Liver (tissue), 9 donors: ENCODE results near the gene SLC25A48. TPM values are rescaled to one million over a fixed set of nuclear protein-coding genes. Genes with fewer than 3 reads are reported as not detected.

ENCODE experiments used
- DNase-seq: peaks from one replicate; pipeline ENCODE4 v3.0.0-alpha.2; 2017; ENCODE audit warnings: low spot score
- H3K27ac ChIP-seq, 2 donors: one replicate each; pipeline ENCODE4 v1.7.0; 2013; ENCODE audit warnings: inconsistent platforms in 2 of 2, low read length in 2 of 2, control low read depth in 1 of 2, low read depth in 1 of 2, mild to moderate bottlenecking in 1 of 2
- H3K27me3 ChIP-seq, 4 donors: one replicate each; pipeline versions ENCODE4 v1.6.1 to v1.7.0; 2013; ENCODE audit warnings: low read length in 3 of 4, inconsistent platforms in 1 of 4, mild to moderate bottlenecking in 1 of 4, moderate library complexity in 1 of 4; ENCODE audit not compliant: control insufficient read depth in 4 of 4, insufficient read depth in 4 of 4
- H3K36me3 ChIP-seq, 4 donors: one replicate each; pipeline versions ENCODE4 v1.6.1 to v1.7.0; 2013; ENCODE audit warnings: low read length in 3 of 4, mild to moderate bottlenecking in 3 of 4, low read depth in 1 of 4, moderate library complexity in 1 of 4; ENCODE audit not compliant: control insufficient read depth in 4 of 4, insufficient read depth in 3 of 4
- H3K4me1 ChIP-seq, 4 donors: one replicate each; pipeline versions ENCODE4 v1.6.1 to v1.7.0; 2013; ENCODE audit warnings: low read length in 3 of 4, mild to moderate bottlenecking in 3 of 4, moderate library complexity in 1 of 4; ENCODE audit not compliant: control insufficient read depth in 4 of 4, insufficient read depth in 4 of 4
- H3K4me3 ChIP-seq, 3 donors: one replicate each; pipeline versions ENCODE4 v1.6.1 to v1.7.0; 2013; ENCODE audit warnings: low read length in 3 of 3, control low read depth in 1 of 3, low read depth in 1 of 3, mild to moderate bottlenecking in 1 of 3
- H3K9ac ChIP-seq, 2 donors: one replicate each; pipeline ENCODE4 v1.7.0; 2013; ENCODE audit warnings: low read length in 2 of 2, mild to moderate bottlenecking in 2 of 2, moderate library complexity in 2 of 2, control low read depth in 1 of 2, low read depth in 1 of 2
- H3K9me3 ChIP-seq, 4 donors: one replicate each; pipeline versions ENCODE4 v1.6.1 to v1.7.0; 2013; ENCODE audit warnings: low read length in 3 of 4; ENCODE audit not compliant: control insufficient read depth in 4 of 4
- ATF3 ChIP-seq: IDR thresholded peaks from 2 replicates; pipeline ENCODE4 v1.6.1; 2016; ENCODE audit warnings: antibody characterized with exemption
- CTCF ChIP-seq: fragments of 150-350 bp; IDR thresholded peaks from 2 replicates; pipeline ENCODE4 v1.5.1; 2017; ENCODE audit warnings: improper control_type of control experiment, low read depth, low read length; ENCODE audit not compliant: missing input control
- EGR1 ChIP-seq, 2 donors: IDR thresholded peaks; 2 replicates each; pipeline ENCODE4 v1.6.1; 2016 to 2018; ENCODE audit warnings: antibody characterized with exemption in 2 of 2, low read depth in 2 of 2
- FOXA1 ChIP-seq: IDR thresholded peaks from 2 replicates; pipeline ENCODE4 v1.6.1; 2016; ENCODE audit warnings: antibody characterized with exemption
- FOXA2 ChIP-seq: IDR thresholded peaks from 2 replicates; pipeline ENCODE4 v1.6.1; 2016; ENCODE audit warnings: antibody characterized with exemption
- GABPA ChIP-seq, 2 donors: IDR thresholded peaks in 1 of 2; conservative IDR thresholded peaks in 1 of 2; 2 replicates each; pipeline ENCODE4 v1.6.1; 2016; ENCODE audit warnings: antibody characterized with exemption in 2 of 2, mild to moderate bottlenecking in 1 of 2, moderate library complexity in 1 of 2
- HNF4A ChIP-seq, 2 donors: conservative IDR thresholded peaks; 2 replicates each; pipeline ENCODE4 v1.6.1; 2016; ENCODE audit warnings: antibody characterized with exemption in 2 of 2, mild to moderate bottlenecking in 2 of 2
- HNF4G ChIP-seq: IDR thresholded peaks from 2 replicates; pipeline ENCODE4 v1.6.1; 2016; ENCODE audit warnings: antibody characterized with exemption
- JUND ChIP-seq, 2 donors: IDR thresholded peaks; 2 replicates each; pipeline ENCODE4 v1.6.1; 2016; ENCODE audit warnings: antibody characterized with exemption in 2 of 2
- MAX ChIP-seq: IDR thresholded peaks from 2 replicates; pipeline ENCODE4 v1.6.1; 2016; ENCODE audit warnings: antibody characterized with exemption
- NR2F2 ChIP-seq: IDR thresholded peaks from 2 replicates; pipeline ENCODE4 v1.6.1; 2016; ENCODE audit warnings: antibody characterized with exemption
- RAD21 ChIP-seq, 2 donors: IDR thresholded peaks; 2 replicates each; pipeline ENCODE4 v1.6.1; 2016; ENCODE audit warnings: antibody characterized with exemption in 2 of 2, mild to moderate bottlenecking in 2 of 2
- REST ChIP-seq: IDR thresholded peaks from 2 replicates; pipeline ENCODE4 v1.6.1; 2016; ENCODE audit warnings: antibody characterized with exemption, mild to moderate bottlenecking
- RXRA ChIP-seq, 2 donors: IDR thresholded peaks; 2 replicates each; pipeline ENCODE4 v1.6.1; 2017 to 2018; ENCODE audit warnings: antibody characterized with exemption in 2 of 2, mild to moderate bottlenecking in 1 of 2
- SP1 ChIP-seq: IDR thresholded peaks from 2 replicates; pipeline ENCODE4 v1.6.1; 2018; ENCODE audit warnings: antibody characterized with exemption, mild to moderate bottlenecking
- TAF1 ChIP-seq: conservative IDR thresholded peaks from 2 replicates; pipeline ENCODE4 v1.6.1; 2016; ENCODE audit warnings: antibody characterized with exemption, mild to moderate bottlenecking
- YY1 ChIP-seq: IDR thresholded peaks from 2 replicates; pipeline ENCODE4 v1.6.1; 2016; ENCODE audit warnings: antibody characterized with exemption, mild to moderate bottlenecking
- ZBTB33 ChIP-seq: IDR thresholded peaks from 2 replicates; pipeline ENCODE4 v1.6.1; 2016; ENCODE audit warnings: antibody characterized with exemption
- WGBS: extraction: QIAGEN DNeasy Blood & Tissue Kit; methylation state at CpG from one replicate; pipeline ENCODE4 v1.1.7; 2013; 5-methylcytosine and 5-hydroxymethylcytosine counted together
- polyA plus RNA-seq, 2 donors: library from polyadenylated mRNA; stranded (reverse) in 1 of 2; unstranded in 1 of 2; fragments of 200-250 nt in 1 of 2; fragments of >200 nt in 1 of 2; fragmentation: Nextera tagmentation in 1 of 2; extraction: Ambion mirVana in 1 of 2; gene quantifications; one replicate each; pipeline versions ENCODE4 v1.2.1 to v1.2.3, GENCODE V29; 2013 to 2015
- total RNA-seq, 2 donors: library from RNA; depleted of rRNA; stranded (reverse); fragments of >200 nt; gene quantifications; one replicate each; pipeline ENCODE4 v1.2.3, GENCODE V29; 2014
- donor health status: healthy.
- donor health status: healthy.
- donor health status: healthy.
- donor health status: healthy.
- donor health status: healthy.

Gene SLC25A48
- total and polyA plus RNA-seq, 4 donors: 0.24 to 1.1 (median 0.72) TPM

GRCh38 chr5:135850231-135850630 lies 15.8 kb downstream of the SLC25A48 start:
- no peak overlapping the region for H3K4me3 ChIP-seq
- no peaks in the 10 kb centered on the region for H3K27me3 ChIP-seq
- TF ChIP-seq NR2F2 (no peak), ATF3 (no peak), HNF4G (no peak), FOXA1 (no peak), CTCF (no peak), FOXA2 (no peak), YY1 (no peak), EGR1 (IDR thresholded peaks at IDR 0.05; ENCODE audit: low read depth in 2 of 2) (no peak), TAF1 (no peak), ZBTB33 (no peak), MAX (no peak), GABPA (IDR thresholded peaks at IDR 0.05 in 1 of 2, conservative IDR thresholded peaks at IDR 0.05 in 1 of 2) (no peak), JUND (IDR thresholded peaks at IDR 0.05) (no peak), SP1 (no peak), HNF4A (conservative IDR thresholded peaks at IDR 0.05) (no peak), RXRA (IDR thresholded peaks at IDR 0.05) (no peak), REST (no peak), RAD21 (IDR thresholded peaks at IDR 0.05) (no peak)
- no peaks in the 10 kb centered on the region for H3K36me3 ChIP-seq
- no peaks in the 10 kb centered on the region for H3K4me1 ChIP-seq
- H3K9ac ChIP-seq: no peak overlapping the region
- no peak for DNase-seq
- no peak overlapping the region for H3K27ac ChIP-seq
- WGBS: 94% methylated on average over 9 of the region's 9 CpGs
- no peaks in the 10 kb centered on the region for H3K9me3 ChIP-seq
